Large intestine (tissue), 3 donors: ENCODE results near the gene GAL3ST3. TPM values are rescaled to one million over a fixed set of nuclear protein-coding genes. Genes with fewer than 3 reads are reported as not detected.
"Not testable (repeated sequence)": the region's sequence is repeated elsewhere in the genome, so short reads cannot be mapped to it uniquely, and the experiment has no call there.

ENCODE experiments used
- DNase-seq, 2 donors: peaks; one replicate each; pipeline versions ENCODE4 v3.0.0 to v3.0.0-alpha.2; 2013
- H3K27ac ChIP-seq: one replicate; pipeline ENCODE4 v1.5.1; 2013; ENCODE audit warnings: low read length
- H3K27me3 ChIP-seq: 2 replicates; pipeline ENCODE4 v1.6.1; 2013; ENCODE audit warnings: low read length; ENCODE audit not compliant: control insufficient read depth, insufficient read depth
- H3K36me3 ChIP-seq: 2 replicates; pipeline ENCODE4 v1.6.1; 2013; ENCODE audit warnings: low read length; ENCODE audit not compliant: control insufficient read depth, insufficient read depth
- H3K4me1 ChIP-seq: one replicate; pipeline ENCODE4 v1.6.1; 2013; ENCODE audit warnings: low read length; ENCODE audit not compliant: control insufficient read depth, insufficient read depth
- H3K4me3 ChIP-seq: one replicate; pipeline ENCODE4 v1.5.1; 2013; ENCODE audit warnings: low read length
- H3K9me3 ChIP-seq: one replicate; pipeline ENCODE4 v1.6.1; 2013; ENCODE audit warnings: mild to moderate bottlenecking, low read depth, low read length, moderate library complexity; ENCODE audit not compliant: control insufficient read depth
- WGBS: methylation state at CpG from one replicate; pipeline ENCODE4 v1.1.5; 2013; ENCODE audit warnings: low lambda C conversion rate; ENCODE audit not compliant: insufficient coverage; 5-methylcytosine and 5-hydroxymethylcytosine counted together
- polyA plus RNA-seq: library from polyadenylated mRNA; unstranded; fragments of 120-200 nt; gene quantifications from one replicate; pipeline ENCODE4 v1.2.1, GENCODE V29; 2013

Gene GAL3ST3
- polyA plus RNA-seq, 1 donor = 0.39 TPM

- Histone ChIP-seq H3K4me1 (no peaks in the 10 kb centered on the region), H3K27me3 (peaks cover 47% of the 10 kb centered on the region), H3K4me3 (no peak overlapping the region), H3K27ac (no peak overlapping the region), H3K9me3 (no peaks in the 10 kb centered on the region), H3K36me3 (no peaks in the 10 kb centered on the region)
- DNase-seq = no peak
- 60% methylated on average over 1 of the region's 7 CpGs for WGBS
Measured at GRCh38 chr11:66013762-66014100, 35.2 kb downstream of the GAL3ST3 start.

- Histone ChIP-seq H3K4me3 (no peak overlapping the region), H3K27me3 (peaks cover 52% of the 10 kb centered on the region), H3K9me3 (no peaks in the 10 kb centered on the region), H3K36me3 (no peaks in the 10 kb centered on the region), H3K27ac (no peak overlapping the region), H3K4me1 (no peaks in the 10 kb centered on the region)
- no peak for DNase-seq
- no CpG with 5 or more reads among the region's 12 CpGs for WGBS
Measured at GRCh38 chr11:66012946-66013761, 35.8 kb downstream of the GAL3ST3 start.

DNA sequence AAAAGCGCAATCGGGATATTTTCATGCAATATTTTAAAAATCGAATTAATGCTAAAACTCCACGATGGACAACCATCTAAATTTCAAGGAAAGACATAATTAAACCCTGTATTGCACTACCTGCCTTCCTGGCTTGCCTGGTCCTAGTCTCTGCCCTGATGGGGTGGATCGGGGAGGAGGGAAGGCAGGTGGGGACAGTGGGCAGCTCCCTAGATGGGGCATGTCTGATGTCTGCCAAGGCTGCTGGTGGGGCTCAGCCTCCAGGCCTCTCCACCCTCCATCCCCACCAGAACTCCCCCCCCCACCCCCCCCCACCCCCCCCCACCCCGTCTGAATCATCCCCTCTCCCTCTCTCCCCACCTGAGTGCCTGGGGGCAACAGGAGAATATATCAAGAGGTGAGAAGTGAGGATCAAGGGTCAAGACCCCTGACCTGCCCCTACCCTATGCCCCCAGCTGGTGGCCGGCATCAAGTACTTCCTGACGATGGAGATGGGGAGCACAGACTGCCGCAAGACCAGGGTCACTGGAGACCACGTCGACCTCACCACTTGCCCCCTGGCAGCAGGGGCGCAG, 36.5 kb downstream of the GAL3ST3 start:
- Histone ChIP-seq H3K27me3 (peaks cover 54% of the 10 kb centered on the region), H3K9me3 (no peaks in the 10 kb centered on the region), H3K4me1 (no peaks in the 10 kb centered on the region), H3K4me3 (no peak overlapping the region), H3K27ac (no peak overlapping the region), H3K36me3 (no peaks in the 10 kb centered on the region)
- no CpG with 5 or more reads among the region's 12 CpGs for WGBS
- no peak for DNase-seq

DNA sequence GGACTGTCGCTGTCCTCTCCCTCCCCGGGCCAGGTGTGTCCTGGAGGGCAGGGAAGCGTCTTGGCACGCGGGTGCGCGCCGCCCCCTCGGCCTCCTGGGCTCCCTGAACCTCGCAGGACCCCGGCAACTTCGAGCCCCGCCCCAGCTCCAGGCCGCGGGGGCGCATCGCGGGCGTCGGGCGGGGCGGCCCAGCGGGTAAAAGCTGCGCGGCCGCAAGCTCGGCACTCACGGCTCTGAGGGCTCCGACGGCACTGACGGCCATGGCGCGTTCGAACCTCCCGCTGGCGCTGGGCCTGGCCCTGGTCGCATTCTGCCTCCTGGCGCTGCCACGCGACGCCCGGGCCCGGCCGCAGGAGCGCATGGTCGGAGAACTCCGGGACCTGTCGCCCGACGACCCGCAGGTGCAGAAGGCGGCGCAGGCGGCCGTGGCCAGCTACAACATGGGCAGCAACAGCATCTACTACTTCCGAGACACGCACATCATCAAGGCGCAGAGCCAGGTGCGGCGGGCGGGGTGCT, 37.1 kb downstream of the GAL3ST3 start, which contains the start of gene CST6:
CST6 (plus strand) TSS at position 224 of the 519 bp plus-strand sequence; CDS start at position 261, 37 bp downstream.
- Histone ChIP-seq H3K9me3 (no peaks in the 10 kb centered on the region), H3K27ac (no peak within 1 kb of the TSS), H3K36me3 (no peaks in the 10 kb centered on the region), H3K4me3 (no peak within 1 kb of the TSS), H3K27me3 (peaks cover 54% of the 10 kb centered on the region), H3K4me1 (no peaks in the 10 kb centered on the region)
- WGBS = no CpG with 5 or more reads among the region's 61 CpGs
- DNase-seq = no peak

DNA sequence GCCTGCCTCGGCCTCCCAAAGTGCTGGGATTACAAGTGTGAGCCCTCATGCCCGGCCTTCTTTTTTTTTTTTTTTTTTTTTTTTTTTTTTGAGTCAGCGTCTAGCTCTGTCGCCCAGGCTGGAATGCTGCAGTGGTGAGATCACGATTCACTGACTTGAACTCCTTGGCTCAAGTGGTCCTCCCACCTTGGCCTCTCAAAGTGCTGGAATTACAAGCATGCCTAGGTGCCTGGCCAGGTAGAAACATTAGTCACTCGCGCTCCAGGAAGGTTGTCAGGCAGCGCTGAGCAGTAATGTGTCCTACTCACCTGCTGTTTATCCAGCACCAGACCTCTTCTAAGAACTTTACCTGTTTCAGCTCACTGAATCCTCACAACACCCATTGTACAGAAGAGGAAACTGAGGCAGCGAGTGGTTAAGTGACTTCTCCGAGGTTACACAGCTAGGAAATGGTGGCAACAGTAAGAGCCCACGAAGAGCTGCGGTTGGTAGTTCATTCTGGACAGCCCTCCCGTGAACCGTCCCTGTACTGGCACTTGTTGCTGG, 37.6 kb downstream of the GAL3ST3 start:
- H3K4me3 ChIP-seq = no peak overlapping the region
- DNase-seq = no peak
- H3K36me3 ChIP-seq = no peaks in the 10 kb centered on the region
- H3K27ac ChIP-seq = no peak overlapping the region
- peaks cover 54% of the 10 kb centered on the region for H3K27me3 ChIP-seq
- WGBS = no CpG with 5 or more reads among the region's 14 CpGs
- no peaks in the 10 kb centered on the region for H3K9me3 ChIP-seq
- no peaks in the 10 kb centered on the region for H3K4me1 ChIP-seq

DNA sequence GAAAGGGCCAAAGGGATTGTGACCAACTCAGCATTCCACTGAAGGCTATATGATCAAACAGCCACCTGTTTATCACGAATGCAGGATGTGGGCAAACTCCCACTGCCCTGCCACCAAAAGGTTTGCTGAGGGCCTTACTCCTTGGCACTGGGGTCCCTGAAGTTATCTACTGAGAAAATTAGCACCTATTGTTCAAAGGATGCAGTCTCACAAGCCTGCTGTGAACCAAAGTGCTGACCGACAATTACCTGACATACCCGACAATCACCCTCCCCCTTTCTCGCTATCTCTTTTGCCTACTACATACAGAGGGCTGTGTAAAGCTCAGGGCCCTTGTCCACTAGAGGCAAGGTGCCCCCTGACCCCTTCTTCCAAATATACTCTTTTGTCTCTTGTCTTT, 38.9 kb downstream of the GAL3ST3 start:
- H3K9me3 ChIP-seq, H3K27ac ChIP-seq, H3K4me1 ChIP-seq, DNase-seq, H3K4me3 ChIP-seq, H3K36me3 ChIP-seq: not testable (repeated sequence)
- peaks cover 54% of the 10 kb centered on the region for H3K27me3 ChIP-seq
- no CpG with 5 or more reads among the region's 4 CpGs for WGBS

- WGBS = no CpG with 5 or more reads among the region's 10 CpGs
Measured at GRCh38 chr11:66008468-66009101, 40.4 kb downstream of the GAL3ST3 start.

GRCh38 chr11:66008095-66008467, 40.9 kb downstream of the GAL3ST3 start:
- H3K27ac ChIP-seq = no peak overlapping the region
- H3K4me1 ChIP-seq = peaks cover 6% of the 10 kb centered on the region
- 100% methylated on average over 1 of the region's 2 CpGs for WGBS
- H3K9me3 ChIP-seq = no peaks in the 10 kb centered on the region
- no peak for DNase-seq
- peaks cover 13% of the 10 kb centered on the region for H3K36me3 ChIP-seq
- no peak overlapping the region for H3K4me3 ChIP-seq
- H3K27me3 ChIP-seq = peaks cover 44% of the 10 kb centered on the region

More at GRCh38 chr11:66008468-66009101, 40.4 kb downstream of the GAL3ST3 start:
- Histone ChIP-seq H3K36me3 (peaks cover 13% of the 10 kb centered on the region), H3K4me1 (peaks cover 1% of the 10 kb centered on the region), H3K9me3 (no peaks in the 10 kb centered on the region), H3K27ac (no peak overlapping the region), H3K4me3 (no peak overlapping the region), H3K27me3 (peaks cover 49% of the 10 kb centered on the region)
- no peak for DNase-seq

DNA sequence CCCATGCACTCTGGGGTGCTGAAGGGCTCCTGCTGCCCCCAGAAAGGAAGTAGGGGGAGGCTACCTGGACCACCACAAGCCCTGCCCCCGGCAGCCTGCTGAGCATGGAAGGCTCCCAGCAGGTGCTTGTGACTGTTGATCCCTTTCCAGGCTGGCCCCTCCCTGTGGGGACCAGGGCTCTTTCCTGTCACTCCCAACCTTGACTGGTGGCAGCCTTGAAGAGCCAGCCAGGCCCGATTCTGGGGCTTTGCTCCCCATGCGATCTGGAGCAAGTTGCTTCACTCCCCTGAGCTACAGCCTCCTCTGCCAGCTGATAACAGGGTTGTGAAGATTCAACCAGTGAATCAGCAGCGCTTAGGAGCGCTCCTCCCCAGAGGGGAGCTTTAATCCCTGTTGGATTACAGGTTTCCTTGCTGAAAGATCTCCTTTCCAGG, 41.7 kb downstream of the GAL3ST3 start:
- H3K9me3 ChIP-seq = no peaks in the 10 kb centered on the region
- WGBS = no CpG with 5 or more reads among the region's 5 CpGs
- no peak overlapping the region for H3K4me3 ChIP-seq
- DNase-seq = no peak
- no peak overlapping the region for H3K27ac ChIP-seq
- peaks cover 37% of the 10 kb centered on the region for H3K27me3 ChIP-seq
- H3K4me1 ChIP-seq = peaks cover 9% of the 10 kb centered on the region
- peaks cover 13% of the 10 kb centered on the region for H3K36me3 ChIP-seq

DNA sequence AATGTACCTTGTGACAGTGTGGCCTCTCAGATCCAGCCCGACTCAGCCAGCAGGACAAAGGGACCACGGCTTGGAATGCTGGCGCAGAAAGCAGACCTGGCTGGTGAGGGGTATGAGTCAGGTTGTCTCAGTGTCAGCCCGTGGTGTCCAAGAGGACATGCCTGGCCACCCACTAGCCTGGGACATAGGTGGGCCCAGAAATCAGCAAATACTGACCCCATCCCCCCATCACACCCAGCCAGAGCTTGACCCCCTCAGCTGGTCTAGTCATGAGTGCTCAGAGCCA, 42.1 kb downstream of the GAL3ST3 start:
- no CpG with 5 or more reads among the region's 4 CpGs for WGBS
- no peak overlapping the region for H3K27ac ChIP-seq
- no peak for DNase-seq
- H3K4me1 ChIP-seq = peaks cover 9% of the 10 kb centered on the region
- no peak overlapping the region for H3K4me3 ChIP-seq
- no peaks in the 10 kb centered on the region for H3K9me3 ChIP-seq
- peaks cover 13% of the 10 kb centered on the region for H3K36me3 ChIP-seq
- peaks cover 33% of the 10 kb centered on the region for H3K27me3 ChIP-seq
